Measurements from ENCODE around the gene GNS.

GNS gene

GRCh38 chr12:64744422-64745258 is 14.6 kb downstream of the GNS start:
- no peak for TF ChIP-seq ZBTB7A (IDR thresholded peaks at IDR 0.05; ENCODE audit: low read depth)
- no peak for TF ChIP-seq YY1 (IDR thresholded peaks at IDR 0.05; ENCODE audit: low read depth)
- TF ChIP-seq USF1 (IDR thresholded peaks at IDR 0.05): no peak
- no peak for TF ChIP-seq TEAD4 (IDR thresholded peaks at IDR 0.05)
- no peak for TF ChIP-seq NFIC (IDR thresholded peaks at IDR 0.05)
- no peak for TF ChIP-seq CREB1 (IDR thresholded peaks at IDR 0.05; ENCODE audit: low read depth)
- TF ChIP-seq CEBPB (IDR thresholded peaks at IDR 0.05): no peak
- no peak for TF ChIP-seq TAF1 (IDR thresholded peaks at IDR 0.05; ENCODE audit: low read depth)
- no peak for TF ChIP-seq MAX (IDR thresholded peaks at IDR 0.05)
- no peak for TF ChIP-seq EP300 (IDR thresholded peaks at IDR 0.05; ENCODE audit: borderline replicate concordance)
- no peak for TF ChIP-seq FOXM1 (IDR thresholded peaks at IDR 0.05; ENCODE audit: borderline replicate concordance, low read depth)
- TF ChIP-seq EGR1 (IDR thresholded peaks at IDR 0.05): no peak
- TF ChIP-seq TCF12 (IDR thresholded peaks at IDR 0.05; ENCODE audit: low read depth): no peak
- no peak for TF ChIP-seq REST (IDR thresholded peaks at IDR 0.05; ENCODE audit: low read depth)
- no peak for TF ChIP-seq RAD21 (IDR thresholded peaks at IDR 0.05; ENCODE audit: low read depth)

GRCh38 chr12:64743206-64743605 is 16.0 kb downstream of the GNS start:
- TF ChIP-seq CEBPB (IDR thresholded peaks at IDR 0.05) (no peak), EP300 (IDR thresholded peaks at IDR 0.05; ENCODE audit: borderline replicate concordance) (no peak), USF1 (IDR thresholded peaks at IDR 0.05) (no peak)

- no peak for TF ChIP-seq EGR1 (IDR thresholded peaks at IDR 0.05)
- no peak for TF ChIP-seq YY1 (IDR thresholded peaks at IDR 0.05; ENCODE audit: low read depth)
- no peak for TF ChIP-seq RAD21 (IDR thresholded peaks at IDR 0.05; ENCODE audit: low read depth)
- no peak for TF ChIP-seq EP300 (IDR thresholded peaks at IDR 0.05; ENCODE audit: borderline replicate concordance)
- no peak for TF ChIP-seq REST (IDR thresholded peaks at IDR 0.05; ENCODE audit: low read depth)
- no peak for TF ChIP-seq ZBTB7A (IDR thresholded peaks at IDR 0.05; ENCODE audit: low read depth)
- no peak for TF ChIP-seq MAX (IDR thresholded peaks at IDR 0.05)
- TF ChIP-seq TAF1 (IDR thresholded peaks at IDR 0.05; ENCODE audit: low read depth): no peak
- TF ChIP-seq USF1 (IDR thresholded peaks at IDR 0.05): no peak
- TF ChIP-seq CEBPB (IDR thresholded peaks at IDR 0.05): no peak
- no peak for TF ChIP-seq TEAD4 (IDR thresholded peaks at IDR 0.05)
- no peak for TF ChIP-seq FOXM1 (IDR thresholded peaks at IDR 0.05; ENCODE audit: borderline replicate concordance, low read depth)
- TF ChIP-seq CREB1 (IDR thresholded peaks at IDR 0.05; ENCODE audit: low read depth): no peak
- TF ChIP-seq TCF12 (IDR thresholded peaks at IDR 0.05; ENCODE audit: low read depth): no peak
Observed at GRCh38 chr12:64742416-64742815, 16.8 kb downstream of the GNS start.

- TF ChIP-seq ZBTB7A (IDR thresholded peaks at IDR 0.05; ENCODE audit: low read depth) (no peak), RAD21 (IDR thresholded peaks at IDR 0.05; ENCODE audit: low read depth) (no peak), CEBPB (IDR thresholded peaks at IDR 0.05) (no peak), CREB1 (IDR thresholded peaks at IDR 0.05; ENCODE audit: low read depth) (no peak), EGR1 (IDR thresholded peaks at IDR 0.05) (no peak), NFIC (IDR thresholded peaks at IDR 0.05) (no peak), TAF1 (IDR thresholded peaks at IDR 0.05; ENCODE audit: low read depth) (no peak), REST (IDR thresholded peaks at IDR 0.05; ENCODE audit: low read depth) (no peak), TCF12 (IDR thresholded peaks at IDR 0.05; ENCODE audit: low read depth) (no peak), FOXM1 (IDR thresholded peaks at IDR 0.05; ENCODE audit: borderline replicate concordance, low read depth) (no peak), TEAD4 (IDR thresholded peaks at IDR 0.05) (no peak), YY1 (IDR thresholded peaks at IDR 0.05; ENCODE audit: low read depth) (no peak), MAX (IDR thresholded peaks at IDR 0.05) (no peak), USF1 (IDR thresholded peaks at IDR 0.05) (no peak), EP300 (IDR thresholded peaks at IDR 0.05; ENCODE audit: borderline replicate concordance) (no peak)
Observed at GRCh38 chr12:64740646-64741045, 18.6 kb downstream of the GNS start.

All from Ishikawa (cell line).